Coronary artery (tissue), 2 donors: ENCODE data around the gene APOBEC3H.

ENCODE experiments used
- DNase-seq: peaks from one replicate; pipeline ENCODE4 v3.0.0-alpha.2; 2017; ENCODE audit warnings: low spot score
- H3K27ac ChIP-seq, 2 donors: fragments of 200-600 bp; sonication (generic); one replicate each; pipeline ENCODE4 v1.5.1; 2016 to 2019
- H3K4me3 ChIP-seq: fragments of 200-600 bp; sonication (generic); 2 replicates; pipeline ENCODE4 v1.5.1; 2016; ENCODE audit warnings: mild to moderate bottlenecking, moderate library complexity
- CTCF ChIP-seq: fragments of 200-600 bp; sonication (generic); IDR thresholded peaks from one replicate; pipeline ENCODE4 v1.5.1; 2019; ENCODE audit warnings: antibody characterized with exemption

Gene APOBEC3H

GRCh38 chr22:39146256-39147101 is 49.4 kb downstream of the APOBEC3H start:
- no peak for DNase-seq
- TF ChIP-seq CTCF, result no peak
- H3K4me3 ChIP-seq, result peak overlapping the region; percentile 80
- H3K27ac ChIP-seq, result peak overlapping the region; percentile 89 to 94

GRCh38 chr22:39147335-39148025 is 50.4 kb downstream of the APOBEC3H start:
- DNase-seq, result no peak
- Histone ChIP-seq H3K4me3 (no peak overlapping the region), H3K27ac (peak overlapping the region; percentile 89 to 99)
- no peak for TF ChIP-seq CTCF

- Histone ChIP-seq H3K27ac (peak overlapping the region; percentile 89 to 99), H3K4me3 (peak overlapping the region; percentile 98)
- DNase-seq, result no peak
- no peak for TF ChIP-seq CTCF
Measured at GRCh38 chr22:39148026-39148726, 51.1 kb downstream of the APOBEC3H start.

- H3K27ac ChIP-seq, result peak overlapping the region; percentile 89 to 99
- no peak for DNase-seq
- no peak for TF ChIP-seq CTCF
- peak overlapping the region; percentile 98 for H3K4me3 ChIP-seq
Measured at GRCh38 chr22:39148727-39149535, 51.9 kb downstream of the APOBEC3H start.

GRCh38 chr22:39149915-39150847 is 53.1 kb downstream of the APOBEC3H start:
- Histone ChIP-seq H3K27ac (peak overlapping the region; percentile 89 to 99), H3K4me3 (peak overlapping the region; percentile 98)
- DNase-seq, result no peak
- no peak for TF ChIP-seq CTCF
